ENCODE measurements around the gene BMERB1.
"Not testable (repeated sequence)": the region's sequence is repeated elsewhere in the genome, so short reads cannot be mapped to it uniquely, and the experiment has no call there.

The BMERB1 gene

GRCh38 chr16:15464401-15465186 lies 30.2 kb downstream of the BMERB1 start:
- no peak for DNase-seq

GRCh38 chr16:15466131-15466530 lies 31.7 kb downstream of the BMERB1 start:
- no peak for DNase-seq

- DNase-seq: no peak
Measured at GRCh38 chr16:15466886-15467781, 32.7 kb downstream of the BMERB1 start.

GRCh38 chr16:15476971-15477370 lies 42.6 kb downstream of the BMERB1 start:
- not testable (repeated sequence) for DNase-seq

- no peak for DNase-seq
Measured at GRCh38 chr16:15477802-15478201, 43.4 kb downstream of the BMERB1 start.

GRCh38 chr16:15482068-15482747 lies 47.8 kb downstream of the BMERB1 start:
- DNase-seq: peak; percentile 56 to 58

GRCh38 chr16:15482748-15483298 lies 48.4 kb downstream of the BMERB1 start:
- DNase-seq: no peak

- no peak for DNase-seq
Measured at GRCh38 chr16:15483857-15484256, 49.5 kb downstream of the BMERB1 start.

- no peak for DNase-seq
Measured at GRCh38 chr16:15484662-15485061, 50.3 kb downstream of the BMERB1 start.

- no peak for DNase-seq
Measured at GRCh38 chr16:15485175-15485574, 50.8 kb downstream of the BMERB1 start.

GRCh38 chr16:15486661-15487060 lies 52.3 kb downstream of the BMERB1 start:
- DNase-seq: no peak

GRCh38 chr16:15487336-15488284 lies 53.2 kb downstream of the BMERB1 start:
- DNase-seq: no peak

GRCh38 chr16:15489016-15489415 lies 54.6 kb downstream of the BMERB1 start:
- no peak for DNase-seq

GRCh38 chr16:15490123-15490711 lies 55.8 kb downstream of the BMERB1 start:
- DNase-seq: no peak

GRCh38 chr16:15491411-15491810 lies 57.0 kb downstream of the BMERB1 start:
- no peak for DNase-seq

GRCh38 chr16:15492091-15492740 lies 57.8 kb downstream of the BMERB1 start:
- DNase-seq: no peak

GRCh38 chr16:15493466-15494180 lies 59.2 kb downstream of the BMERB1 start:
- no peak for DNase-seq

- DNase-seq: no peak
Measured at GRCh38 chr16:15494236-15494635, 59.8 kb downstream of the BMERB1 start.

GRCh38 chr16:15495898-15496297 lies 61.5 kb downstream of the BMERB1 start:
- DNase-seq: no peak
